ENCODE data around the gene ADH4. TPM values are rescaled to one million over a fixed set of nuclear protein-coding genes. Genes with fewer than 3 reads are reported as not detected.

The ADH4 gene
- total RNA-seq, 1 experiment from 2014 or later: 0.11 TPM

- no peak for TF ChIP-seq NFATC4 (CRISPR knock-in tag; IDR thresholded peaks at IDR 0.05)
- TF ChIP-seq IRF1 (CRISPR knock-in tag; IDR thresholded peaks at IDR 0.05): no peak
- no peak for TF ChIP-seq OVOL2 (CRISPR knock-in tag; IDR thresholded peaks at IDR 0.05; ENCODE audit: borderline replicate concordance)
- TF ChIP-seq, protein P1, sequence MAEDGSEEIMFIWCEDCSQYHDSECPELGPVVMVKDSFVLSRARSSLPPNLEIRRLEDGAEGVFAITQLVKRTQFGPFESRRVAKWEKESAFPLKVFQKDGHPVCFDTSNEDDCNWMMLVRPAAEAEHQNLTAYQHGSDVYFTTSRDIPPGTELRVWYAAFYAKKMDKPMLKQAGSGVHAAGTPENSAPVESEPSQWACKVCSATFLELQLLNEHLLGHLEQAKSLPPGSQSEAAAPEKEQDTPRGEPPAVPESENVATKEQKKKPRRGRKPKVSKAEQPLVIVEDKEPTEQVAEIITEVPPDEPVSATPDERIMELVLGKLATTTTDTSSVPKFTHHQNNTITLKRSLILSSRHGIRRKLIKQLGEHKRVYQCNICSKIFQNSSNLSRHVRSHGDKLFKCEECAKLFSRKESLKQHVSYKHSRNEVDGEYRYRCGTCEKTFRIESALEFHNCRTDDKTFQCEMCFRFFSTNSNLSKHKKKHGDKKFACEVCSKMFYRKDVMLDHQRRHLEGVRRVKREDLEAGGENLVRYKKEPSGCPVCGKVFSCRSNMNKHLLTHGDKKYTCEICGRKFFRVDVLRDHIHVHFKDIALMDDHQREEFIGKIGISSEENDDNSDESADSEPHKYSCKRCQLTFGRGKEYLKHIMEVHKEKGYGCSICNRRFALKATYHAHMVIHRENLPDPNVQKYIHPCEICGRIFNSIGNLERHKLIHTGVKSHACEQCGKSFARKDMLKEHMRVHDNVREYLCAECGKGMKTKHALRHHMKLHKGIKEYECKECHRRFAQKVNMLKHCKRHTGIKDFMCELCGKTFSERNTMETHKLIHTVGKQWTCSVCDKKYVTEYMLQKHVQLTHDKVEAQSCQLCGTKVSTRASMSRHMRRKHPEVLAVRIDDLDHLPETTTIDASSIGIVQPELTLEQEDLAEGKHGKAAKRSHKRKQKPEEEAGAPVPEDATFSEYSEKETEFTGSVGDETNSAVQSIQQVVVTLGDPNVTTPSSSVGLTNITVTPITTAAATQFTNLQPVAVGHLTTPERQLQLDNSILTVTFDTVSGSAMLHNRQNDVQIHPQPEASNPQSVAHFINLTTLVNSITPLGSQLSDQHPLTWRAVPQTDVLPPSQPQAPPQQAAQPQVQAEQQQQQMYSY (CRISPR knock-in tag; IDR thresholded peaks at IDR 0.05): no peak
- TF ChIP-seq, protein P2, sequence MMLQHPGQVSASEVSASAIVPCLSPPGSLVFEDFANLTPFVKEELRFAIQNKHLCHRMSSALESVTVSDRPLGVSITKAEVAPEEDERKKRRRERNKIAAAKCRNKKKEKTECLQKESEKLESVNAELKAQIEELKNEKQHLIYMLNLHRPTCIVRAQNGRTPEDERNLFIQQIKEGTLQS (CRISPR knock-in tag; conservative IDR thresholded peaks at IDR 0.05): no peak
- no peak for TF ChIP-seq JUN (CRISPR knock-in tag; IDR thresholded peaks at IDR 0.05)
- no peak for TF ChIP-seq MXD4 (CRISPR knock-in tag; IDR thresholded peaks at IDR 0.05; ENCODE audit: borderline replicate concordance)
- no peak for TF ChIP-seq FOXP1 (CRISPR knock-in tag; IDR thresholded peaks at IDR 0.05; ENCODE audit: borderline replicate concordance)
- Mint-ChIP-seq H3K4me1 (no peaks in the 10 kb centered on the region), H3K27ac (no peak overlapping the region), H3K27me3 (ENCODE audit: low read depth) (no peaks in the 10 kb centered on the region), H3K4me3 (no peak overlapping the region), H3K9me3 (no peaks in the 10 kb centered on the region), H3K36me3 (peaks cover 88% of the 10 kb centered on the region)
- DNase-seq (ENCODE audit: low spot score) (no peak), ATAC-seq (no peak)
- POLR2A ChIA-PET: interaction anchor here (0.7 kb wide), 1 partner anchor 24 kb away, joined by 4 read pairs; no protein-coding TSS in a partner anchor
- CTCF ChIA-PET: interaction anchor here (0.7 kb wide), 1 partner anchor 85 kb away, joined by 3 read pairs; no protein-coding TSS in a partner anchor
These were observed 64.3 kb downstream of the ADH4 start for GRCh38 chr4:99079625-99080295.

GRCh38 chr4:99078931-99079624 is 65.0 kb downstream of the ADH4 start:
- DNase-seq (ENCODE audit: low spot score) (no peak), ATAC-seq (no peak)
- Mint-ChIP-seq H3K4me1 (no peaks in the 10 kb centered on the region), H3K27ac (no peak overlapping the region), H3K27me3 (ENCODE audit: low read depth) (no peaks in the 10 kb centered on the region), H3K9me3 (no peaks in the 10 kb centered on the region), H3K4me3 (no peak overlapping the region), H3K36me3 (peaks cover 88% of the 10 kb centered on the region)
- CTCF ChIA-PET: no interaction called here
- POLR2A ChIA-PET: interaction anchor here (0.7 kb wide), 1 partner anchor 24 kb away, joined by 4 read pairs; no protein-coding TSS in a partner anchor
- TF ChIP-seq ZNF423 (CRISPR knock-in tag; IDR thresholded peaks at IDR 0.05) (no peak), ZMAT4 (CRISPR knock-in tag; IDR thresholded peaks at IDR 0.05) (no peak), PRRX2 (CRISPR knock-in tag; IDR thresholded peaks at IDR 0.05) (no peak), GRHL2 (CRISPR knock-in tag; IDR thresholded peaks at IDR 0.05; ENCODE audit: insufficient replicate concordance, severe bottlenecking) (no peak), SP1 (CRISPR knock-in tag; conservative IDR thresholded peaks at IDR 0.05) (no peak)
- TF ChIP-seq, protein P3, sequence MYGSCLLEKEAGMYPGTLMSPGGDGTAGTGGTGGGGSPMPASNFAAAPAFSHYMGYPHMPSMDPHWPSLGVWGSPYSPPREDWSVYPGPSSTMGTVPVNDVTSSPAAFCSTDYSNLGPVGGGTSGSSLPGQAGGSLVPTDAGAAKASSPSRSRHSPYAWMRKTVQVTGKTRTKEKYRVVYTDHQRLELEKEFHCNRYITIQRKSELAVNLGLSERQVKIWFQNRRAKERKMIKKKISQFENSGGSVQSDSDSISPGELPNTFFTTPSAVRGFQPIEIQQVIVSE (CRISPR knock-in tag; IDR thresholded peaks at IDR 0.05; ENCODE audit: borderline replicate concordance): no peak

DNA sequence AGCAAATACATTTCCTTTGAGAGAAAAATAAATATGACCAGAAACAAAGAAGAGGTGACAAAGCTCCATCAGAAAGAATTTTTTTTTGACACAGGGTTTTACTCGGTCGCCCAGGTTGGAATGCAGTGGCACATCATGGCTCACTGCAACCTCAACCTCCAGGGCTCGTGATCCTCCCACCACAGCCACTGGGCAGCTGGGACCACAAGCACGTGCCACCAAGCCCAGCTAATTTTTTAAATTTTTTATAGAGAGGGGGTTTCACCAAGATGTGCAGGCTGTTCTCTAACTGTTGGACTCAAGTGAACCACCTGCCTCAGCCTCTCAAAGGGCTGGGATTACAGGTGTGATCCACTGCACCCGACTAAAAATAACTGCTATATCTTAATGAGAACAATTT is 65.8 kb downstream of the ADH4 start:
- DNase-seq (ENCODE audit: low spot score) (no peak), ATAC-seq (no peak)
- H3K27me3 Mint-ChIP-seq (ENCODE audit: low read depth): no peaks in the 10 kb centered on the region
- POLR2A ChIA-PET: no interaction called here
- H3K27ac Mint-ChIP-seq: no peak overlapping the region
- peaks cover 88% of the 10 kb centered on the region for H3K36me3 Mint-ChIP-seq
- CTCF ChIA-PET: interaction anchor here (0.6 kb wide), 1 partner anchor 83 kb away, joined by 4 read pairs; the partner anchor contains the start of gene METAP1
- H3K9me3 Mint-ChIP-seq: no peaks in the 10 kb centered on the region
- H3K4me1 Mint-ChIP-seq: no peaks in the 10 kb centered on the region
- H3K4me3 Mint-ChIP-seq: no peak overlapping the region
- TF ChIP-seq, protein P4, sequence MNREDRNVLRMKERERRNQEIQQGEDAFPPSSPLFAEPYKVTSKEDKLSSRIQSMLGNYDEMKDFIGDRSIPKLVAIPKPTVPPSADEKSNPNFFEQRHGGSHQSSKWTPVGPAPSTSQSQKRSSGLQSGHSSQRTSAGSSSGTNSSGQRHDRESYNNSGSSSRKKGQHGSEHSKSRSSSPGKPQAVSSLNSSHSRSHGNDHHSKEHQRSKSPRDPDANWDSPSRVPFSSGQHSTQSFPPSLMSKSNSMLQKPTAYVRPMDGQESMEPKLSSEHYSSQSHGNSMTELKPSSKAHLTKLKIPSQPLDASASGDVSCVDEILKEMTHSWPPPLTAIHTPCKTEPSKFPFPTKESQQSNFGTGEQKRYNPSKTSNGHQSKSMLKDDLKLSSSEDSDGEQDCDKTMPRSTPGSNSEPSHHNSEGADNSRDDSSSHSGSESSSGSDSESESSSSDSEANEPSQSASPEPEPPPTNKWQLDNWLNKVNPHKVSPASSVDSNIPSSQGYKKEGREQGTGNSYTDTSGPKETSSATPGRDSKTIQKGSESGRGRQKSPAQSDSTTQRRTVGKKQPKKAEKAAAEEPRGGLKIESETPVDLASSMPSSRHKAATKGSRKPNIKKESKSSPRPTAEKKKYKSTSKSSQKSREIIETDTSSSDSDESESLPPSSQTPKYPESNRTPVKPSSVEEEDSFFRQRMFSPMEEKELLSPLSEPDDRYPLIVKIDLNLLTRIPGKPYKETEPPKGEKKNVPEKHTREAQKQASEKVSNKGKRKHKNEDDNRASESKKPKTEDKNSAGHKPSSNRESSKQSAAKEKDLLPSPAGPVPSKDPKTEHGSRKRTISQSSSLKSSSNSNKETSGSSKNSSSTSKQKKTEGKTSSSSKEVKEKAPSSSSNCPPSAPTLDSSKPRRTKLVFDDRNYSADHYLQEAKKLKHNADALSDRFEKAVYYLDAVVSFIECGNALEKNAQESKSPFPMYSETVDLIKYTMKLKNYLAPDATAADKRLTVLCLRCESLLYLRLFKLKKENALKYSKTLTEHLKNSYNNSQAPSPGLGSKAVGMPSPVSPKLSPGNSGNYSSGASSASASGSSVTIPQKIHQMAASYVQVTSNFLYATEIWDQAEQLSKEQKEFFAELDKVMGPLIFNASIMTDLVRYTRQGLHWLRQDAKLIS (CRISPR knock-in tag; IDR thresholded peaks at IDR 0.05; ENCODE audit: borderline replicate concordance): no peak
- TF ChIP-seq ZNF219 (CRISPR knock-in tag; IDR thresholded peaks at IDR 0.05; ENCODE audit: borderline replicate concordance) (no peak), NR1H2 (CRISPR knock-in tag; IDR thresholded peaks at IDR 0.05) (no peak)
- TF ChIP-seq, protein P5, sequence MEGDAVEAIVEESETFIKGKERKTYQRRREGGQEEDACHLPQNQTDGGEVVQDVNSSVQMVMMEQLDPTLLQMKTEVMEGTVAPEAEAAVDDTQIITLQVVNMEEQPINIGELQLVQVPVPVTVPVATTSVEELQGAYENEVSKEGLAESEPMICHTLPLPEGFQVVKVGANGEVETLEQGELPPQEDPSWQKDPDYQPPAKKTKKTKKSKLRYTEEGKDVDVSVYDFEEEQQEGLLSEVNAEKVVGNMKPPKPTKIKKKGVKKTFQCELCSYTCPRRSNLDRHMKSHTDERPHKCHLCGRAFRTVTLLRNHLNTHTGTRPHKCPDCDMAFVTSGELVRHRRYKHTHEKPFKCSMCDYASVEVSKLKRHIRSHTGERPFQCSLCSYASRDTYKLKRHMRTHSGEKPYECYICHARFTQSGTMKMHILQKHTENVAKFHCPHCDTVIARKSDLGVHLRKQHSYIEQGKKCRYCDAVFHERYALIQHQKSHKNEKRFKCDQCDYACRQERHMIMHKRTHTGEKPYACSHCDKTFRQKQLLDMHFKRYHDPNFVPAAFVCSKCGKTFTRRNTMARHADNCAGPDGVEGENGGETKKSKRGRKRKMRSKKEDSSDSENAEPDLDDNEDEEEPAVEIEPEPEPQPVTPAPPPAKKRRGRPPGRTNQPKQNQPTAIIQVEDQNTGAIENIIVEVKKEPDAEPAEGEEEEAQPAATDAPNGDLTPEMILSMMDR (IDR thresholded peaks at IDR 0.05): no peak
